ENCODE results near the gene LIN28B.
"Not testable (repeated sequence)": the region's sequence is repeated elsewhere in the genome, so short reads cannot be mapped to it uniquely, and the experiment has no call there.

The LIN28B gene

GRCh38 chr6:104956731-104957294 lies at the start of gene LIN28B:
Gene LIN28B (plus strand): TSS chr6:104957107. CDS start chr6:104957251, 144 bp downstream.
- peak; percentile 63 for DNase-seq

- DNase-seq = no peak
Measured at GRCh38 chr6:104908031-104908887, 48.6 kb upstream of the LIN28B start.

- DNase-seq = no peak
Measured at GRCh38 chr6:104908888-104909525, 47.9 kb upstream of the LIN28B start.

- DNase-seq = no peak
Measured at GRCh38 chr6:104921896-104922295, 35.0 kb upstream of the LIN28B start.

GRCh38 chr6:104928141-104928540 lies 28.8 kb upstream of the LIN28B start:
- no peak for DNase-seq

GRCh38 chr6:104929353-104929752 lies 27.6 kb upstream of the LIN28B start:
- DNase-seq = no peak

- no peak for DNase-seq
Measured at GRCh38 chr6:104930939-104931338, 26.0 kb upstream of the LIN28B start.

GRCh38 chr6:104936766-104937535 lies 20.0 kb upstream of the LIN28B start:
- no peak for DNase-seq

- no peak for DNase-seq
Measured at GRCh38 chr6:104940238-104940892, 16.5 kb upstream of the LIN28B start.

- peak; percentile 77 for DNase-seq
Measured at GRCh38 chr6:104940893-104941728, 15.8 kb upstream of the LIN28B start.

GRCh38 chr6:104941729-104942091 lies 15.2 kb upstream of the LIN28B start:
- DNase-seq = peak; percentile 39

- DNase-seq = peak; percentile 2
Measured at GRCh38 chr6:104943781-104944180, 13.1 kb upstream of the LIN28B start.

GRCh38 chr6:104949206-104949605 lies 7.7 kb upstream of the LIN28B start:
- DNase-seq = no peak

GRCh38 chr6:104951677-104952076 lies 5.2 kb upstream of the LIN28B start:
- no peak for DNase-seq

- DNase-seq = no peak
Measured at GRCh38 chr6:104952911-104953399, 4.0 kb upstream of the LIN28B start.

- not testable (repeated sequence) for DNase-seq
Measured at GRCh38 chr6:104953400-104954189, 3.3 kb upstream of the LIN28B start.

- DNase-seq = no peak
Measured at GRCh38 chr6:104954190-104954797, 2.6 kb upstream of the LIN28B start.

GRCh38 chr6:104955491-104955890 lies 1.4 kb upstream of the LIN28B start:
- DNase-seq = no peak

- peak; percentile 63 for DNase-seq
Measured at GRCh38 chr6:104955927-104956730, 778 bp upstream of the LIN28B start.
